GM12878 (cell line): ENCODE results near the gene TCP11. TPM values are rescaled to one million over a fixed set of nuclear protein-coding genes. Genes with fewer than 3 reads are reported as not detected.

Experiments
- ATAC-seq: fragments of 200-7000 bp; cut with Tn5 transposase; 3 replicates; pipeline ENCODE4 v1.9.1; 2020; ENCODE audit warnings: mild to moderate bottlenecking, moderate library complexity
- BruUV-seq: library from RNA; stranded (reverse); fragments of 400-500 nt; replicated peaks from 2 replicates; lab custom pipeline; 2021; lab: Mats Ljungman, UMichigan
- CTCF ChIA-PET: fragments of 300-600 bp; sonication (Branson Sonifier 250); formaldehyde crosslinking; extraction: SDS; loops from one replicate; lab custom pipeline; 2021; ENCODE audit warnings: inconsistent platforms; lab: Yijun Ruan, JAX
- POLR2A ChIA-PET: fragments of 350-600 bp; formaldehyde crosslinking; extraction: SDS; loops from one replicate; lab custom pipeline; 2021; ENCODE audit warnings: inconsistent platforms; lab: Charles Lee
- RAD21 ChIA-PET: fragments of 300-600 bp; sonication (Branson Sonifier 250); formaldehyde crosslinking; loops from one replicate; lab custom pipeline; 2023; ENCODE audit warnings: antibody characterized with exemption; ENCODE audit not compliant: unreplicated experiment; lab: Charles Lee
- SMC1A ChIA-PET: fragments of 300-600 bp; sonication (Branson Sonifier 250); formaldehyde crosslinking; loops from one replicate; lab custom pipeline; 2023; ENCODE audit not compliant: unreplicated experiment, uncharacterized antibody; lab: Charles Lee
- DNase-seq: peaks from one replicate; pipeline ENCODE4 v3.0.0-alpha.2; 2011; ENCODE audit warnings: low read depth, low spot score
- FAIRE-seq: peaks from 3 replicates; lab custom pipeline; 2011; peaks lifted over from hg19 to GRCh38; lab: Jason Lieb, UNC
- H2AFZ ChIP-seq: 2 replicates; pipeline ENCODE4 v1.6.0; 2011; ENCODE audit warnings: low read depth, low read length, control low read depth; ENCODE audit not compliant: control insufficient read depth
- H3K27ac ChIP-seq: 2 replicates; pipeline ENCODE4 v1.5.1; 2011; ENCODE audit warnings: control low read depth; ENCODE audit not compliant: control insufficient read depth, insufficient read depth
- H3K27me3 ChIP-seq, 2 experiments: replicated peaks in 1 of 2; 2 replicates each; pipeline versions ENCODE4 v1.6.0 to v1.6.1; 2011; ENCODE audit warnings: low read length in 1 of 2; ENCODE audit not compliant: control insufficient read depth in 2 of 2, insufficient read depth in 2 of 2
- H3K36me3 ChIP-seq, 2 experiments: 2 replicates each; pipeline ENCODE4 v1.5.1; 2011; ENCODE audit warnings: low read length in 1 of 2; ENCODE audit not compliant: control insufficient read depth in 2 of 2, insufficient read depth in 2 of 2
- H3K4me1 ChIP-seq: 2 replicates; pipeline ENCODE4 v1.6.1; 2011; ENCODE audit warnings: mild to moderate bottlenecking, low read length, moderate library complexity, mixed read lengths; ENCODE audit not compliant: control insufficient read depth, insufficient read depth
- H3K4me2 ChIP-seq: 2 replicates; pipeline ENCODE4 v1.6.0; 2011; ENCODE audit warnings: control low read depth; ENCODE audit not compliant: control insufficient read depth, insufficient read depth
- H3K4me3 ChIP-seq: fragments of 200-600 bp; sonication (generic); 2 replicates; pipeline ENCODE4 v1.5.1; 2016
- H3K79me2 ChIP-seq: 2 replicates; pipeline ENCODE4 v1.6.0; 2011; ENCODE audit warnings: low read length; ENCODE audit not compliant: control insufficient read depth, insufficient read depth
- H3K9ac ChIP-seq: 2 replicates; pipeline ENCODE4 v1.8.0; 2011; ENCODE audit warnings: low read length, control low read depth, mixed read lengths; ENCODE audit not compliant: control insufficient read depth, insufficient read depth
- H3K9me3 ChIP-seq: replicated peaks from 3 replicates; pipeline ENCODE4 v1.5.1; 2011; ENCODE audit warnings: mild to moderate bottlenecking, low read length; ENCODE audit not compliant: control insufficient read depth, insufficient read depth
- H4K20me1 ChIP-seq: 2 replicates; pipeline ENCODE4 v1.6.0; 2011; ENCODE audit not compliant: control insufficient read depth, insufficient read depth
- ATF7 ChIP-seq: fragments of 450-650 bp; IDR thresholded peaks from 2 replicates; pipeline ENCODE4 v1.6.1; 2016; ENCODE audit warnings: low read depth, mild to moderate bottlenecking
- CBX3 ChIP-seq: fragments of 200-600 bp; sonication (generic); IDR thresholded peaks from 2 replicates; pipeline ENCODE4 v1.6.1; 2016; ENCODE audit warnings: low read depth, borderline replicate concordance
- CHD2 ChIP-seq: IDR thresholded peaks from 2 replicates; pipeline ENCODE4 v1.6.1; 2011; ENCODE audit warnings: low read depth, low read length, improper control_type of control experiment, borderline replicate concordance
- CHD4 ChIP-seq: fragments of 200-600 bp; sonication (generic); IDR thresholded peaks from 2 replicates; pipeline ENCODE4 v1.6.1; 2016; ENCODE audit warnings: mild to moderate bottlenecking
- EGR1 ChIP-seq, 2 experiments: IDR thresholded peaks; 1 replicate in 1 of 2; 2 replicates in 1 of 2; pipeline ENCODE4 v1.6.1; 2011 to 2012; ENCODE audit warnings: low read depth in 2 of 2, low read length in 2 of 2, borderline replicate concordance in 1 of 2, mild to moderate bottlenecking in 1 of 2, moderate library complexity in 1 of 2
- MEF2A ChIP-seq: IDR thresholded peaks from 2 replicates; pipeline ENCODE4 v1.6.1; 2011; ENCODE audit warnings: low read depth, mild to moderate bottlenecking, low read length, moderate library complexity; ENCODE audit not compliant: insufficient read depth
- NRF1 ChIP-seq: conservative IDR thresholded peaks from 2 replicates; pipeline ENCODE4 v1.6.1; 2011; ENCODE audit warnings: mild to moderate bottlenecking, low read depth, low read length, improper control_type of control experiment
- PAX8 ChIP-seq: fragments of 450-650 bp; IDR thresholded peaks from 2 replicates; pipeline ENCODE4 v1.6.1; 2017; ENCODE audit warnings: mild to moderate bottlenecking, moderate library complexity
- POLR2AphosphoS5 ChIP-seq: IDR thresholded peaks from 2 replicates; pipeline ENCODE4 v1.6.1; 2011; ENCODE audit warnings: mild to moderate bottlenecking, low read length, inconsistent platforms
- RAD21 ChIP-seq: IDR thresholded peaks from 2 replicates; pipeline ENCODE4 v1.6.1; 2011; ENCODE audit warnings: mild to moderate bottlenecking, low read depth, low read length, moderate library complexity; ENCODE audit not compliant: insufficient read depth
- RCOR1 ChIP-seq: conservative IDR thresholded peaks from 2 replicates; pipeline ENCODE4 v1.6.1; 2012; ENCODE audit warnings: low read depth, low read length, improper control_type of control experiment
- ZZZ3 ChIP-seq: IDR thresholded peaks from 2 replicates; pipeline ENCODE4 v1.6.1; 2011; ENCODE audit warnings: low read depth; ENCODE audit not compliant: control insufficient read depth, insufficient read length
- WGBS: methylation state at CpG from one replicate; pipeline ENCODE4 v1.1.6; 2016; ENCODE audit warnings: low lambda C conversion rate; ENCODE audit not compliant: insufficient replicate concordance, insufficient coverage; ENCODE audit errors: missing lambda C conversion rate; 5-methylcytosine and 5-hydroxymethylcytosine counted together
- in situ Hi-C: fragments of 300-500 bp; cut with MboI; formaldehyde crosslinking; loops from 9 replicates; pipeline ENCODE4 v1.14.3; 2018; ENCODE audit warnings: mixed read lengths
- intact Hi-C: fragments of 100-400 bp; cut with micrococcal nuclease; formaldehyde crosslinking; loops from one replicate; pipeline ENCODE4 v1.14.2; 2022; ENCODE audit not compliant: unreplicated experiment
- polyA plus RNA-seq, 11 experiments: library from polyadenylated mRNA; depleted of rRNA in 4 of 11; unstranded in 6 of 11; stranded (reverse) in 5 of 11; fragments of >200 nt; fragmentation: Nextera tagmentation in 4 of 11; fragmentation: Illumina TruSeq in 1 of 11; extraction: Ambion mirVana in 4 of 11; extraction: Trizol in 1 of 11; gene quantifications; 1 replicate in 1 of 11; 2 replicates in 10 of 11; pipeline versions ENCODE4 v1.2.1 to v1.2.3, GENCODE V29; 2011 to 2016; ENCODE audit warnings: inconsistent platforms in 2 of 11, missing spikeins in 2 of 11, low read depth in 1 of 11
- total RNA-seq, 4 experiments: library from RNA; depleted of rRNA in 3 of 4; stranded (reverse); fragments of >200 nt in 3 of 4; fragmentation: Illumina TruSeq in 1 of 4; extraction: Trizol in 1 of 4; gene quantifications; 2 replicates each; pipeline versions ENCODE4 v1.2.1 to v1.2.3, GENCODE V29; 2013 to 2021
- TF ChIP-seq, protein P1 (sequence below): fragments of 450-650 bp; IDR thresholded peaks from 2 replicates; pipeline ENCODE4 v1.6.1; 2018; ENCODE audit warnings: borderline replicate concordance, mild to moderate bottlenecking; ENCODE audit not compliant: partially characterized antibody

TCP11 gene
- total and polyA plus RNA-seq, 10 of the 15 experiments (the other 5 are each of a cell fraction or from before 2014, with no cell fraction given) = not detected

- no peak for DNase-seq
- no peaks in the 10 kb centered on the region for H3K4me1 ChIP-seq
Observed at GRCh38 chr6:35094183-35094582, 47.0 kb downstream of the TCP11 start.

More at GRCh38 chr6:35094183-35094582, 47.0 kb downstream of the TCP11 start:
- Histone ChIP-seq H3K79me2 (no peaks in the 10 kb centered on the region), H3K4me2 (no peak overlapping the region), H3K27ac (no peak overlapping the region), H3K36me3 (no peaks in the 10 kb centered on the region), H3K27me3 (no peaks in the 10 kb centered on the region), H3K9ac (no peak overlapping the region), H2AFZ (no peak overlapping the region), H3K9me3 (no peaks in the 10 kb centered on the region), H3K4me3 (no peak overlapping the region), H4K20me1 (no peaks in the 10 kb centered on the region)
- no TSS peak for BruUV-seq
- ChIA-PET CTCF (no interaction called here), SMC1A (no interaction called here), POLR2A (no interaction called here), RAD21 (no interaction called here)
- no peak for ATAC-seq
- in situ Hi-C loops (no loop called here), intact Hi-C loops (no loop called here)
- FAIRE-seq = no peak
- TF ChIP-seq MEF2A = no peak
- no peak for TF ChIP-seq NRF1
- no peak for TF ChIP-seq RCOR1
- TF ChIP-seq CBX3 = no peak
- no peak for TF ChIP-seq ATF7
- TF ChIP-seq CHD2 = no peak
- TF ChIP-seq RAD21 = no peak
- TF ChIP-seq EGR1 (IDR thresholded peaks at IDR 0.05; ENCODE audit: borderline replicate concordance in 1 of 2, low read depth in 2 of 2, low read length in 2 of 2) = no peak
- no peak for TF ChIP-seq CHD4
- no peak for TF ChIP-seq ZZZ3
- no peak for TF ChIP-seq POLR2AphosphoS5
- no peak for TF ChIP-seq PAX8
- TF ChIP-seq, protein P1, sequence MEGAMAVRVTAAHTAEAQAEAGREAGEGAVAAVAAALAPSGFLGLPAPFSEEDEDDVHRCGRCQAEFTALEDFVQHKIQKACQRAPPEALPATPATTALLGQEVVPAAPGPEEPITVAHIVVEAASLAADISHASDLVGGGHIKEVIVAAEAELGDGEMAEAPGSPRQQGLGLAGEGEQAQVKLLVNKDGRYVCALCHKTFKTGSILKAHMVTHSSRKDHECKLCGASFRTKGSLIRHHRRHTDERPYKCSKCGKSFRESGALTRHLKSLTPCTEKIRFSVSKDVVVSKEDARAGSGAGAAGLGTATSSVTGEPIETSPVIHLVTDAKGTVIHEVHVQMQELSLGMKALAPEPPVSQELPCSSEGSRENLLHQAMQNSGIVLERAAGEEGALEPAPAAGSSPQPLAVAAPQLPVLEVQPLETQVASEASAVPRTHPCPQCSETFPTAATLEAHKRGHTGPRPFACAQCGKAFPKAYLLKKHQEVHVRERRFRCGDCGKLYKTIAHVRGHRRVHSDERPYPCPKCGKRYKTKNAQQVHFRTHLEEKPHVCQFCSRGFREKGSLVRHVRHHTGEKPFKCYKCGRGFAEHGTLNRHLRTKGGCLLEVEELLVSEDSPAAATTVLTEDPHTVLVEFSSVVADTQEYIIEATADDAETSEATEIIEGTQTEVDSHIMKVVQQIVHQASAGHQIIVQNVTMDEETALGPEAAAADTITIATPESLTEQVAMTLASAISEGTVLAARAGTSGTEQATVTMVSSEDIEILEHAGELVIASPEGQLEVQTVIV = no peak
- 87% methylated on average over 4 of the region's 4 CpGs for WGBS
